ENCODE data around the gene PLA2G4A.

PLA2G4A gene

GRCh38 chr1:186980400-186980799 lies 151.7 kb downstream of the PLA2G4A start:
- DNase-seq, result no peak

DNA sequence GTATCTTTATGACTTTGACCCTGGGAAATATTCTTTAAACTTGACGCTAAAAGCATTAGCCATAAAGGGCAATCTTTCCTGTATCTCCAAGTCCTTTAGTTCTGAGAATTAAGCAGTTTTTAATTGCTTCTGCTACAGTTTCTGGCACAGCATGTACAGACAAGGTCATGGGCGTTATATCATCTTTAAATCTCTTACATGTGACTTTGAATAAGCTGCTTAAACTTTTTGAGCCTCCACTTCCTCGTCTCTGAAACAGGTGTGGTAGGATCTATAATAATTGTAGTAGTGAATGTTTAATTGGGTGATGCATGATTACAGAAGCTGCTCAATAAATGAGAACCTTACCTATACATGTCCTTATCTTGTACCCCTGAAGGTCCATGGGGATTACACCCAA lies 153.4 kb downstream of the PLA2G4A start:
- no peak for DNase-seq

- DNase-seq, result peak; percentile 8
These were observed 154.6 kb downstream of the PLA2G4A start for GRCh38 chr1:186983327-186983726.

GRCh38 chr1:186984959-186985358 lies 156.2 kb downstream of the PLA2G4A start:
- no peak for DNase-seq

GRCh38 chr1:186985889-186986491 lies 157.2 kb downstream of the PLA2G4A start:
- DNase-seq, result no peak

DNA sequence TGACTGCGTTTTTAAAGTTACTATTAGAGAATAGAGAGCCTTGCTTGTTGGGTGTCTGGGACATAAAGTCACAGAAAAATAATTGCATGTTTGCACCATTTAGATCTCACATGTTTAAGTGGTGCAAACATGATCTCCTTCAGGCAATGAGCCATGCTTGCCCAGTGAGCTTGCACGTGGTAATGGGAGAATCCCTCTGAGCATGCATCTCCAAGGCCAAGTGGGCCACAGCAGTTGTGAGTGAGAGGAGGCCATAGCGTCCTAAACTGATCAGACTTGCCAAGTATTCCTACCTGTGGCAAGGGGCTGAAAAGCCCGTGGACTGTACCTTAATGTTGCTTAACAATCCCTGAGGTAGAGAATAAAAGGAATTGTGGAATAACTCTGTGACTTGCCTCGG lies 158.3 kb downstream of the PLA2G4A start:
- no peak for DNase-seq

DNA sequence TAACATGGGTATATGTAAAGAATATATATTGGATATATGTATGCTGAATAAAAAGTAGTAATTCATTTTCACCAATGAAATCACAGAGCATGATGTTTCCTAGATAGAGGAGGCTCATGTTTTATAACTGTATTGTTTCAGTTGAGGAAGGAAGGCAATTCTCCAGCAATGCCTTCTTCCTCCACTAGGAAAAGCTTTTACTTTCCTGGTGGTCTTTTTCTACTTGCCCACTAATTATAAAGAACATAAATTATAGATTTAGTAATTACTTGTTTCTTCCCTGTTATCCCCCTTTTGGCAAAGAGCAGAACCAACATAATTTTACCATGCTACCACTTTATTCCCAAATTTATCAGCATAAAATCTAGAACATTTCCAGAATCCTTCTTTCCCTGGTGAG lies 159.0 kb downstream of the PLA2G4A start:
- DNase-seq, result no peak

DNA sequence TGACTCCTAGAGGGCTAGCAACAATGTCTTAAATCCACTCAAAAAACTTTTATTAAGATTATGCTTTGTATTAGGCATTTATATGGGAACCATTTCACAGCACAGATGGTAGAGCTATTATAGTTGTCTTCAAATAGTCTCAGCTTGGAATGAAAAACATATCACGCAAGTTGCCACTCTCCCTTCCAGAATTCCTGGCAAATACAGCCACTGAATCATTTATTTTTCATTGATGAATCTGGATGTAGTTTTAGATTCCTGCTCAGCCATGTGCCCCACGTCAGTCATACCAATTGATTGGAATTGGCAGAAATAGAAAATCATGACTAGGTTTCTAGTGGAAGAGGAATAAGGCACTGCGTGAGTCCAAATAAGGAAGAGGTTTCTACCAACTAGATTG lies 165.2 kb downstream of the PLA2G4A start:
- DNase-seq, result no peak

DNA sequence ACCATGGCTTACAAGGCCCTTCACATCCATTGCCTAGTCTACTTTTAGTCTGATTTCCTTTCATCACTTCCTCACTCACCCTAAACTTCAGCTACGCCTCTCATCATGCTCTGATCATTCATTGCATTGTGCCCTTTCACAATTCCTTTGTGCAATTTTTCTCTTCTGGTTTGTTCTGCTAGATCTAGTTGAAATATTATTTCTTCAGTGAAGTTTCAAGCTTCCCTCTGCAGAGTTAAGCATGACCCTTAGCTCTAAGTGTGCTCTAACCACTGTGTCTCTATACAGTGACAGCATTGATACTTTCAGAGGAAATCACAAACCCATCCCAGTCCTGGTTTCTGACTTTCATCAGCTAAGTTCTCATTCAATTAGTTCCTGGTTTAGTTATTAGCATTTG lies 166.1 kb downstream of the PLA2G4A start:
- DNase-seq, result no peak

DNA sequence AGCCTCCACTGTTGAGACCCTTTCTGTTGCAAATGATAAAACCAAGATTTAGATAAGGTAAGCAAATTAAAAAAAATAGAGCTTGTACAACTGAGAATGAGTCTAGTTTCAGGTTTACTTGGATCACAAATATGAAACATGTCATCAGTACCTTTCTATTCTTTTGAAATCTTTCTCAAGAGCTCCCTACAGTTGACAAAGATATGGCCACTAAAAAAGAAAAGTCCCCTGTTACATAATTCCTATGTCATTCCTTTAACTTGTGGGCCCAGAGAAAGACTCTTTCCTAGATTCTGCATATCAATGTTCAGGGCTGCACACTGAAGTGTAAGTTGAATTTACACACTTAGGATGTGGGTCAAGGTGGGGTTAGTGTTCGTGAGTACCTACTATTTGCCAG lies 168.1 kb downstream of the PLA2G4A start:
- DNase-seq, result no peak

DNA sequence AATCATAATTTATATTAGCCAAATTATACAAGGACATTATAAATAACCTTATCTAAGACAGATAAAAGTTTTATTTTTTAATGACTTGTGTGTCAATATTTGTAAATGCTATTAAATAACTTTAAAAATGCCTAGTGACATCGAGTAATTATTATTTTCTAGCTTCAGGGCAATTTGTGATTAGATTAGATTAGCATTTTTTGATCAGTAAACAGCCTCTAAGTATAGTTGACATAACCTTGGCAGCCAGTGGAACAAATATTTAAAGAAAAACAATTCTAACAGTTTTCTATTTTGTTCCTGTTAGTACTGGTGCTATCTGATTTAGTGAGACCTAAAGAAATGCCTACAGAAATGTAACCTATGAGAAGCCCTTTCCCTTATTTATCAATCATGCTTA lies 169.1 kb downstream of the PLA2G4A start:
- DNase-seq, result no peak

DNA sequence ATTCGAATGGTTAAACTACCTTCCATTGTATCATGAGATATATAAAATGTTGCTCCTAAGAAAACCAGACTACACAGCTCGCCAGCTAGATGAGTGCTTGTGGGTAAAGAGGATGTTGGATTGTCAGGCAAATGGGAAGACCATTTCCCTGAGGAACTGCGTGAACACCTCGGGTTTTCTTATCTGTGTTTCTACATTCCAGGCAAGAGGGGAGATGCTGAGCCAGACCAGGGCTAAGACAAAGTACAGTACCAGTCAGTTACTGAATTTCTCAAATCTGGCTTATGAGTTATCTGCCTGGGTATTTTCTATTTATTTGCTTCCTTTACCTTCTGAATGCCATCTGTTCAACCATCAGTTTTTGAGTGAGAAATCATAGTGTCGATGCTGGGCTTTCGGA lies 170.8 kb downstream of the PLA2G4A start:
- DNase-seq, result no peak

- DNase-seq, result no peak
These were observed 172.6 kb downstream of the PLA2G4A start for GRCh38 chr1:187001198-187001889.

DNA sequence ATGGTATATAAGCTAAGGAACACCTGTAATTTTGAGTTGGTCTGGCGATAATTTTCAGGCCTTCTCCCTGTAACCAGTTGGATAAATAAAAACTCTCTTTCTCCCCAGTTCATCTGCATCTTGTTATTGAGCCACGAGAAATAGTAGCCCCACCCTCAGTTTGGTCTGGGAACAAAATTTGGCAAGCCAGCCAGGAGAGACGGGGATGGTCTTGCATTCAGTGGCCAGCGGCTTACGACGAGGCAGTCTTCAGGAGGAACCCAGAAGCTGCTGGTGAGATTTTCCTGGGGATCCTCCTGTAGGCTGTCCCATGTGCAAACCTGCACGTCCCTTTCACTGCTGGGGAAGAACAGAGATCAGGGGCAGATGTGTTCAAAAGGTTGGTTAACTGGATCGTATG lies 174.6 kb downstream of the PLA2G4A start:
- no peak for DNase-seq

DNA sequence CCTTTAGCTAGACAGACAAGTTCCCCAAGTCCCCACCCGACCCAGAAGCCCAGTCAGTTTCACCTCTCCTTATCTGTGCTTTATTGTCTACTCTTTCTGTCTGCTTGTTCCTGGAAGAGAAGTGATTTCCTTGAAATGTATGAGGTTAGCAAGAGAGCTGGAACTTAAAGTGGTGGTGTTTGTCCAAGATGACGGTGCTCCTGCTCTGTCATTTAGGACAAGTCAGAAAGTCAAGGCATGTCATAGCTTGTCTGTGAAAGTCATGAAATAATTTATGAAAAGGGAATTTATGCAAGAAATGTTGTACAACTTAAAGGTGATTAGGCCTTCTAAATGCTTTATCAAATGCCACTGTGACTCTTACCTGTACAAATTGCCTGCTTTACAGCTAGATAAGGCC lies 178.1 kb downstream of the PLA2G4A start:
- DNase-seq, result no peak

- no peak for DNase-seq
These were observed 180.6 kb downstream of the PLA2G4A start for GRCh38 chr1:187009320-187009719.

DNA sequence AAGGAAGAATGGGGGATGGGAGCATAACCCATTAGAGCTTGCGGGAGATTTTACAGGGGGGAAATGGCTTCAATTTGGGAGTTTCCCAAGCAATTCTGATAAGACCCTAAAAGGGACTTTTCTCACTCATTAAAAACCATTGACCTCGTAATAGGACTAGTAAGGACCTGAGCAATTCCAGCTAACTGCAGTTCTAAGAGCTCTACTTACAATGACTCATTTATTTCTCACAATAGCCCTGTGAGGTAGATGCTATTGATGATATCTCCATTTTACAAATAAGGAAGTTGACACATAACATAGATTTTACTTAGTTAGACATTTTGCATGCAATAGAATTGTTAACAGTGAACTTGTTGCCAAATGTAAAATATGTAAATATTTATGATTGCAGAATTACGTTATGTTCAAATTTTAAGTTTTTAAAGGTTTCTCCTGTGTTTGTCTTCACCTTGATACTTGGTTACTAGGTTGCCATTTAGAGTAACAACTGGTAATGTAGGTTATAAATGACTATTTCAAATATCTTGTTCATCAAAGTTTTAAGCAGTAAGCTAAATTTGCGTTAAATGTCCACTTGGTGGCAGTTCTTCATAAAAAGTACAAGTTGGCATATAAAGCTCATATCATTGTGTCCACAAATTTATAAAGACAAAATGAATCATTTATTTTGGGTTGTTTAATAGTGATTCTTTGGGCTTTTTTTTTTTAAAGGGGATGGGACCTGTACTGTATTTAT lies 182.0 kb downstream of the PLA2G4A start:
- DNase-seq, result no peak

DNA sequence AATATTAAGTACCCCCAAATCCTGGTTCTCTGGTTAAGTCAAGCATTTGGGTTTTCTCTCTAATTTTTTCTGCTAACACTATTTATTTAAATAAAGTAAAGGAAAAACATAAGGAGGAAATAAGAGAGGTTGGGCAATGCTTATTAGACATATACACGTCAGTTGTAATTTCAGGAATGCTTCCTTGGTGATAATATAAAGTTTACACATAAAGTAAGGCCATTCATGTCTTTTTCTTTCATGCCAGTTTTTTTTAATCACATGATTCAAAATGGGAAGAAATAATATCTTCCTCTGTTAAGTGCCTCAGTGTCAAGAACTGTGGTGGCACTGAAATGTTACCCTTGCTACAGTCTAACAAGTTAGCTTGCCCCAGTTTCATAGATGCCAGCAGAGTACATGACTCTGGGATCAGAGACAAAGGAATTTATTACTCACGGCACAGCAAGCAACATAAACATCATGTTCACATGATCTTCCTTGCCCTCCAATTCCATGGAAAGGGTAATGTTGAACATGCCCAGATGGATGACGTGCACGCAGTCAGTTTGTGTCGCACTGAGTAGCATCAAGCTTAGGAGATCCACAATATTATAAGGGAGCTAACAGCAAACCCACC lies 184.9 kb downstream of the PLA2G4A start:
- no peak for DNase-seq

DNA sequence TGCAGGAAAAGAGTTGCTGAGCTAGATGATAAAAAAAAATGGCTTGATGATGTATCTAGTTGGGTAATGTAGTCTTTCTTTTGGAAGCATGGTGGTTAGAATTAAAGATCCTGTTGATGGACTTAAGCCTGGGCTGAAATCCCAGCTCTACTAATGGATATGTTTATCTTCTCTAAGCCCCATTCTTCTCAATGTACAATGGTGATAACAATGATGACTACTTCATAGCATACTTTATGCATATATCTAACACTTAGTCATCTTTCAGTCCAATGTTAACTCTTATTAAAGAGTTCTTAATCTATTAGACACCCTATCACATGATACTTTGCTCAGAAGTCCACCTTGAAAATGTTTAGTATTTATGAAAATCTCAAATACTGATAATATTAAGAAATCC lies 189.5 kb downstream of the PLA2G4A start:
- no peak for DNase-seq

DNA sequence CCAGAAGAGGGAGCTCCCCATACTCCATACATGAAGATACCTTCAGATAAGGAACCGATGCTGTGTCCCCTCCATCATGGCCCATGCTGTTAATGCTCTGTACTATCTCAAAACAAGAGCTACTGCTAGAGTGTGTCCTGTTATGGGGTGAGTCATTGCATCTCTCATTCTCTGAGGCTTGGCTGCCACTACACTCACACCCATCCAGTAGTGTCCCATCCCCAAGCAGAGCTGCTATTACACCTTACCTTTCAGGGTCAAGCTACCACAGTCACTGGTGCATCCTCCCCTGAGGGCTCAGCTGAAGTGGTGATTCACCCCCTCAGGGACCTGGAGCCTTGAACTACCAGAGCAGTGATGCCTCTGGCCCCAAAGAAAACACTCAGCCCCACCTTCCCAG lies 198.5 kb downstream of the PLA2G4A start:
- DNase-seq, result peak; percentile 54

- DNase-seq, result no peak
These were observed 203.7 kb downstream of the PLA2G4A start for GRCh38 chr1:187032316-187032981.

DNA sequence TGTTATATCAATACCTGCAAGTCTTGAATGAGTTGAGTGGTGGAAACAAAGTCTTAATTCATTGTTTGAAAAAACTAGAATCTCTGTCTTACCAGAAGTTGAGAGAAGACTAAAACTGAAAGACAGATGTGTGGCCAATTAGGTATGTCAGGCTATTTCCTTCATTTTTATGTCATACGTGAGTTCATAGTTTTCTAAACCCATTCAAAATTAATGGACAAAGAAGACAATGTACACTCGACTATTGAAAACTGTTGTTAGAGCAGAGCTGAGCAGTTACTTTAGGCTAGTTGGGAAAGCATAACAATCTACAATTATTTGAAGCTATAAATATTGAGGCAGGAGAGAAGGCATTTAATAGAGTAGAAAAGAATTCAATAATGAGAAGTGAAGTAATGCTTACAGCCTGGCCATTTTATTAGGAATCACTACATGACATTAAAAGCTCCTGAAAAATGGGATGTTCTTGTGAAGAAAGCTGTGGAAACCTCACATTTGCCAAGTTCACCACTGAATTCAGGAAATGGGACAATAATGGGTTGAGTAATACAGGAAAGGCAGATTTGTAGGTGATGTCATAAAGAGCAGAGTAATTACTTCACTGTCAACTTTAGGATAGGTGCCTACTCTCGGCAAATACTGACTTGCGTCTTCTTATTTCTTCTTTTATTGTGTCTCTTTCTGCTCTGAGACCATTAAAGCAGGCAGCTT lies 204.4 kb downstream of the PLA2G4A start:
- DNase-seq, result no peak

All from NK-92 treated with Interleukin-12 subunit alpha and Interleukin-12 subunit beta, amount 100 ng/mL, for 24 hours (cell line).